ENCODE data around the gene ZKSCAN4.

Gene ZKSCAN4

DNA sequence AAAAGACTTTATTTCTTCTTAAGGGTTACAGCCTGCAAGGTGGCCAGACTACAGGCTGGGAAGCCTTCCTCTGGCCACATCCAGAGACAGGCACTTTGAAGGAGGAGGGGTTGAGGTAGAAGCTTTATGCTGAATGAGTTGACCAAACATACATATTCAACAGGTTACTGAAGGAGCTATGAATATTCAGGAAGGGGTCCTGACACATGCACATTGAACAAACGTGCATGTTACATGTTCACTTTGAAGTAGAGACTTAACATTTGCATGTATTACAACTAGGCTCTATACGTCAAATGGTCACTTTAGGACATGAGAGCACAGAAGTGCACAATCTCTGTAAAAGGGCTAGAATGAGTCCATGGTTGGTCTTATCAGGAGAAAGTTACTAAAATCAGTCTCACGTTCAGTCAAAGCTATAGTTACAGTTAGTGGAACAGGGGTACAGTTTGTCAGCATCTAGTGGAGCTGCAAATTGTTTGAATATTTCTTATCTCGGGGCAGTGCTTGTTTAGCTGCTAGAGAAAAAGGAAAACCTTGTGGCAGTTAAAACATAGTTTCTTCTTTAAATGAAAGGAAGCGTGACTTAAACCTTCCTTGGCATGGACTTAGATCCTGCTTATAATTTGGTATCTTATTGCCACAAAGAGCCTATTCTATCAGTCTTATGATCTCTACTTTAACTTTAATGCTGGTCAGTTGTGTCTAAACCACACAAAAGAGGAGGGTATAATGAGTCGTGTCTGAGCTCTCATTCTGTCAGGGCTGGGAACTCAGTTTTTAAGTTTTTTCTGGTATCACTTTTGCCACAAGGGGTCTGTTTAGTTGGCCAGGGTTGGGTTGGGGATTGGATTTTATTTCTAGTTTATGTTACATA lies 31.6 kb downstream of the ZKSCAN4 start:
- H3K9me2 ChIP-seq (replicated peaks; ENCODE audit: control insufficient read depth, low read length), result no peaks in the 10 kb centered on the region
- H4K20me1 ChIP-seq (ENCODE audit: control insufficient read depth, insufficient read depth, low read depth, low read length), result no peaks in the 10 kb centered on the region
- no peak overlapping the region for H3K27ac ChIP-seq (ENCODE audit: low read depth, low read length)
- no peak overlapping the region for H3K4me3 ChIP-seq (ENCODE audit: low read length)
- TF ChIP-seq, protein P1, sequence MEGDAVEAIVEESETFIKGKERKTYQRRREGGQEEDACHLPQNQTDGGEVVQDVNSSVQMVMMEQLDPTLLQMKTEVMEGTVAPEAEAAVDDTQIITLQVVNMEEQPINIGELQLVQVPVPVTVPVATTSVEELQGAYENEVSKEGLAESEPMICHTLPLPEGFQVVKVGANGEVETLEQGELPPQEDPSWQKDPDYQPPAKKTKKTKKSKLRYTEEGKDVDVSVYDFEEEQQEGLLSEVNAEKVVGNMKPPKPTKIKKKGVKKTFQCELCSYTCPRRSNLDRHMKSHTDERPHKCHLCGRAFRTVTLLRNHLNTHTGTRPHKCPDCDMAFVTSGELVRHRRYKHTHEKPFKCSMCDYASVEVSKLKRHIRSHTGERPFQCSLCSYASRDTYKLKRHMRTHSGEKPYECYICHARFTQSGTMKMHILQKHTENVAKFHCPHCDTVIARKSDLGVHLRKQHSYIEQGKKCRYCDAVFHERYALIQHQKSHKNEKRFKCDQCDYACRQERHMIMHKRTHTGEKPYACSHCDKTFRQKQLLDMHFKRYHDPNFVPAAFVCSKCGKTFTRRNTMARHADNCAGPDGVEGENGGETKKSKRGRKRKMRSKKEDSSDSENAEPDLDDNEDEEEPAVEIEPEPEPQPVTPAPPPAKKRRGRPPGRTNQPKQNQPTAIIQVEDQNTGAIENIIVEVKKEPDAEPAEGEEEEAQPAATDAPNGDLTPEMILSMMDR (IDR thresholded peaks at IDR 0.05; ENCODE audit: low read depth, low read length, poor library complexity, severe bottlenecking), result no peak
- no peak for TF ChIP-seq EZH2phosphoT487 (IDR thresholded peaks at IDR 0.05; ENCODE audit: borderline replicate concordance, low read length)
- H3K79me2 ChIP-seq (ENCODE audit: control insufficient read depth, low read length), result peaks cover 3% of the 10 kb centered on the region; the same call in 1 of the 2 replicates
- peaks cover 16% of the 10 kb centered on the region for H3K27me3 ChIP-seq (ENCODE audit: control insufficient read depth, low read length)
- peaks cover 18% of the 10 kb centered on the region for H3K4me1 ChIP-seq (ENCODE audit: control insufficient read depth, low read length)
- H3K4me2 ChIP-seq (ENCODE audit: low read length), result 0 out of 2 replicates have a peak overlapping the region, but pooled peaks have one; percentile 8
- no peaks in the 10 kb centered on the region for H3K9me3 ChIP-seq (ENCODE audit: control insufficient read depth, insufficient read depth, low read length)
- H3F3A ChIP-seq (ENCODE audit: control insufficient read depth, insufficient read depth), result 0 out of 2 replicates have a peak, but pooled peaks cover 3% of the 10 kb centered on the region
- H3K36me3 ChIP-seq (ENCODE audit: control insufficient read depth, low read length), result no peaks in the 10 kb centered on the region

DNA sequence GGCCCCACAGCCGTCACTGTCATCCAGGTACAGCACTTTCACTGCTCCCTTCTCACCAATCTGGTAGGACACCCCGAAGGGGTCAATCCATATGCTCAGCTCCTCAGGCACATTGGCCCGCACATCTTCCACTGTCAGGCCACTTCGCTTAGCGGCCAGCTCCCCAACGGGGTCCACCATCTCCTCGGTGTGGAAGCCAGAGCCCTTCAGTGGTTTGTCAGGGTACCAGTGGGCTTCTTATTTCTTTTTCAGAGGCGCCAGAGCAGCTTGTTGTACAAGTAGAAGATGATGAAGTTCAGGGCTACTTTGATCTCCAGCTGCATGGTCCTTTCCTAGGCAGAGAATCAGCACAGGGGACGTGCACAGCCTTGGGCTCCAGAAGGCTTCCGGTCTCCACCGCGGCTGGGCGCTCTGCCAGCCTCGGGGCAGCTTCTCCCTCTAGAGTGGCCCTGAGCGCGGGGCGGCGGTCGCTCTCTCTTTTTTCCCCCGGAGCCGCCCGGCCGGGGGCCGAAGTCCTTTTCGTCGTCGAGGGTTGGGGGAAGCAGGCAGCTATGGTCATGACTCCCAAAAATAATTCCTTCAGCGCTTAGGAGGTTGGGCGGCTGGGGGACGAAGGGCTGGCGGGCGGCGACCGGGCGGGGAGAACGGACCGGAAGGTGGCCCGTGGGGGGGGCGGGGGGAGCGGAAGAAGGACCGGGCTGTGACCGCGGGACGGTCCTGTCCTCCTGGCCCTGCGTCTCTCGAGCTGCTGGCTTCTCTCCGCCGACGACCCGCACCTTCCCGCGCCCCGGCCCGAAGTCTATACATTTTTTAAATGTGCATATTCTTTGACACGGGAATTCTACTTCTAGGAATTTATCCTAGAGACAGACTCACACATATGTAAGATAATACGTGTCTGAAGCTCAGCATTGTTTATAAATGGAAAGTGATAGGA lies 33.5 kb downstream of the ZKSCAN4 start:
- TF ChIP-seq, protein P1 (IDR thresholded peaks at IDR 0.05; ENCODE audit: low read depth, low read length, poor library complexity, severe bottlenecking), result no peak
- TF ChIP-seq EZH2phosphoT487 (IDR thresholded peaks at IDR 0.05; ENCODE audit: borderline replicate concordance, low read length), result no peak

DNA sequence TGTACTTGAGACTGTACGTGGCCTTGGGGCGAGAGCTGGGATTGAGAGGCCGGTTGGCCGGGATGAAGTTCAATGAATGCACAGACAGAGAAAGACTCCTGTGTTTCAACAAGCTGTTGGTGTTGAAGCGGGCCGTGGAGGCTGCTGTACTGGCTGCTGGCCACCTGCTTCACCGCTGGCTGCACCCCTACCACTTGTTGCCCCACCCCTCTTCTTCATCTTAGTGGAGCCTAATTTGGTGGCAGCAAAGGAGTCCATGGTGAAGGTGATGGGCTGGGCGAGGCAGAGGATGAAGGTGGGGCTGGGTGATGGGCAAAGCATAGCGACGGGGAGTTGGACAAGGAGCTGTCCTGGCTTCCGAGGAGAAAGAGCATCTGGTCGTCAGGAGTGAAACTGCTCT lies 34.2 kb downstream of the ZKSCAN4 start:
- Histone ChIP-seq H3K9me3 (ENCODE audit: control insufficient read depth, insufficient read depth, low read length) (no peaks in the 10 kb centered on the region), H3K27me3 (ENCODE audit: control insufficient read depth, low read length) (peaks cover 17% of the 10 kb centered on the region), H3K9me2 (replicated peaks; ENCODE audit: control insufficient read depth, low read length) (no peaks in the 10 kb centered on the region), H3K4me2 (ENCODE audit: low read length) (peak overlapping the region; percentile 53; the same call in 1 of the 2 replicates), H3F3A (ENCODE audit: control insufficient read depth, insufficient read depth) (0 out of 2 replicates have a peak, but pooled peaks cover 8% of the 10 kb centered on the region), H3K36me3 (ENCODE audit: control insufficient read depth, low read length) (no peaks in the 10 kb centered on the region), H4K20me1 (ENCODE audit: control insufficient read depth, insufficient read depth, low read depth, low read length) (no peaks in the 10 kb centered on the region), H3K27ac (ENCODE audit: low read depth, low read length) (no peak overlapping the region), H3K4me1 (ENCODE audit: control insufficient read depth, low read length) (peaks cover 11% of the 10 kb centered on the region), H3K79me2 (ENCODE audit: control insufficient read depth, low read length) (no peaks in the 10 kb centered on the region), H3K4me3 (ENCODE audit: low read length) (no peak overlapping the region)
- TF ChIP-seq EZH2phosphoT487 (IDR thresholded peaks at IDR 0.05; ENCODE audit: borderline replicate concordance, low read length), result no peak
- TF ChIP-seq, protein P1 (IDR thresholded peaks at IDR 0.05; ENCODE audit: low read depth, low read length, poor library complexity, severe bottlenecking), result no peak

More for the DNA sequence above, 33.5 kb downstream of the ZKSCAN4 start:
- H3K9me2 ChIP-seq (replicated peaks; ENCODE audit: control insufficient read depth, low read length), result no peaks in the 10 kb centered on the region
- H3K79me2 ChIP-seq (ENCODE audit: control insufficient read depth, low read length), result no peaks in the 10 kb centered on the region
- H3K27ac ChIP-seq (ENCODE audit: low read depth, low read length), result no peak overlapping the region
- H3K4me2 ChIP-seq (ENCODE audit: low read length), result peak overlapping the region; percentile 53
- no peaks in the 10 kb centered on the region for H3K9me3 ChIP-seq (ENCODE audit: control insufficient read depth, insufficient read depth, low read length)
- H4K20me1 ChIP-seq (ENCODE audit: control insufficient read depth, insufficient read depth, low read depth, low read length), result no peaks in the 10 kb centered on the region
- H3K27me3 ChIP-seq (ENCODE audit: control insufficient read depth, low read length), result peaks cover 16% of the 10 kb centered on the region
- H3K4me3 ChIP-seq (ENCODE audit: low read length), result peak overlapping the region; percentile 57
- H3F3A ChIP-seq (ENCODE audit: control insufficient read depth, insufficient read depth), result 0 out of 2 replicates have a peak, but pooled peaks cover 6% of the 10 kb centered on the region
- H3K4me1 ChIP-seq (ENCODE audit: control insufficient read depth, low read length), result peaks cover 6% of the 10 kb centered on the region; the same call in 1 of the 2 replicates
- H3K36me3 ChIP-seq (ENCODE audit: control insufficient read depth, low read length), result no peaks in the 10 kb centered on the region
